OCI-LY7 (cell line): ENCODE results near the gene PRKN.
"Not testable (repeated sequence)": the region's sequence is repeated elsewhere in the genome, so short reads cannot be mapped to it uniquely, and the experiment has no call there.

Experiments used
- EZH2phosphoT487 ChIP-seq: fragments of 200-600 bp; sonication (generic); IDR thresholded peaks from 2 replicates; pipeline ENCODE4 v1.6.1; 2018; ENCODE audit warnings: low read depth, borderline replicate concordance, mild to moderate bottlenecking, mixed run types, antibody characterized with exemption, low read length, moderate library complexity, mixed read lengths
- TF ChIP-seq, protein P1 (sequence below): fragments of 200-600 bp; sonication (generic); conservative IDR thresholded peaks from 2 replicates; pipeline ENCODE4 v1.5.1; 2014; ENCODE audit warnings: mild to moderate bottlenecking, antibody characterized with exemption, low read length, moderate library complexity, mixed read lengths

DNA sequence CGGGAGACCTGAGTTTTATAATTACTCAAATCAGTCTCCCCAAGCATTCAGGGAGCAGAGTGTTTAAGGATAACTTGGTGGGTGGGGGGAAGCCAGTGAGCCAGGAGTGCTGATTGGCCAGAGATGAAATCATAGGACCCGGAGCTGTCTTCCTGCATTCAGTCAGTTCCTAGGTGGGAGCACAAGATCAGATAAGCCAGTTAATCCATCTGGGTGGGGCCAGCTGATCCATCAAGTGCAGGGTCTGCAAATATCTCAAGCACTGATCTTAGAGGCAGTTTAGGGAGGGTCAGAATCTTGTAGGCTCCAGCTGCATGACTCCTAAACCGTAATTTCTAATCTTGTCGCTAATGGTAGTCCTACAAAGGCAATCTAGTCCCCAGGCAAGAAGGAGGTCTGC, 196.2 kb downstream of the PRKN start:
- TF ChIP-seq, protein P1, sequence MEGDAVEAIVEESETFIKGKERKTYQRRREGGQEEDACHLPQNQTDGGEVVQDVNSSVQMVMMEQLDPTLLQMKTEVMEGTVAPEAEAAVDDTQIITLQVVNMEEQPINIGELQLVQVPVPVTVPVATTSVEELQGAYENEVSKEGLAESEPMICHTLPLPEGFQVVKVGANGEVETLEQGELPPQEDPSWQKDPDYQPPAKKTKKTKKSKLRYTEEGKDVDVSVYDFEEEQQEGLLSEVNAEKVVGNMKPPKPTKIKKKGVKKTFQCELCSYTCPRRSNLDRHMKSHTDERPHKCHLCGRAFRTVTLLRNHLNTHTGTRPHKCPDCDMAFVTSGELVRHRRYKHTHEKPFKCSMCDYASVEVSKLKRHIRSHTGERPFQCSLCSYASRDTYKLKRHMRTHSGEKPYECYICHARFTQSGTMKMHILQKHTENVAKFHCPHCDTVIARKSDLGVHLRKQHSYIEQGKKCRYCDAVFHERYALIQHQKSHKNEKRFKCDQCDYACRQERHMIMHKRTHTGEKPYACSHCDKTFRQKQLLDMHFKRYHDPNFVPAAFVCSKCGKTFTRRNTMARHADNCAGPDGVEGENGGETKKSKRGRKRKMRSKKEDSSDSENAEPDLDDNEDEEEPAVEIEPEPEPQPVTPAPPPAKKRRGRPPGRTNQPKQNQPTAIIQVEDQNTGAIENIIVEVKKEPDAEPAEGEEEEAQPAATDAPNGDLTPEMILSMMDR, result not testable (repeated sequence)
- TF ChIP-seq EZH2phosphoT487, result not testable (repeated sequence)
